Left colon (tissue), 2 donors: Measurements from ENCODE around the gene REV3L. TPM values are rescaled to one million over a fixed set of nuclear protein-coding genes. Genes with fewer than 3 reads are reported as not detected.
"Not testable (repeated sequence)": the region's sequence is repeated elsewhere in the genome, so short reads cannot be mapped to it uniquely, and the experiment has no call there.

Experiments used
- ATAC-seq: fragments of 200-7000 bp; cut with Tn5 transposase; one replicate; pipeline ENCODE4 v1.9.1; 2020; ENCODE audit warnings: mild to moderate bottlenecking, moderate library complexity
- DNase-seq, 2 donors: peaks; one replicate each; pipeline ENCODE4 v3.0.0-alpha.2; 2020
- intact Hi-C, 2 donors: fragments of 100-400 bp; cut with DNase I in 1 of 2; cut with micrococcal nuclease in 1 of 2; formaldehyde crosslinking; loops; one replicate each; pipeline versions ENCODE4 v1.11.2 to v1.14.0; 2022; cut with DNase I, micrococcal nuclease
- total RNA-seq, 2 donors: library from RNA; stranded (reverse); fragmentation: NEBNext Ultra II Directional; extraction: Animal tissue kit (Norgen Biotek cat#: 25700); gene quantifications; one replicate each; pipeline ENCODE4 v1.2.1, GENCODE V29; 2021
- donor health status: DM: no; HTN: no; CAD: no.
- donor health status: DM: yes; HTN: yes; CAD: no.

The REV3L gene
- total RNA-seq, 2 donors from 2014 or later, result 13.9 to 21.4 TPM

DNA sequence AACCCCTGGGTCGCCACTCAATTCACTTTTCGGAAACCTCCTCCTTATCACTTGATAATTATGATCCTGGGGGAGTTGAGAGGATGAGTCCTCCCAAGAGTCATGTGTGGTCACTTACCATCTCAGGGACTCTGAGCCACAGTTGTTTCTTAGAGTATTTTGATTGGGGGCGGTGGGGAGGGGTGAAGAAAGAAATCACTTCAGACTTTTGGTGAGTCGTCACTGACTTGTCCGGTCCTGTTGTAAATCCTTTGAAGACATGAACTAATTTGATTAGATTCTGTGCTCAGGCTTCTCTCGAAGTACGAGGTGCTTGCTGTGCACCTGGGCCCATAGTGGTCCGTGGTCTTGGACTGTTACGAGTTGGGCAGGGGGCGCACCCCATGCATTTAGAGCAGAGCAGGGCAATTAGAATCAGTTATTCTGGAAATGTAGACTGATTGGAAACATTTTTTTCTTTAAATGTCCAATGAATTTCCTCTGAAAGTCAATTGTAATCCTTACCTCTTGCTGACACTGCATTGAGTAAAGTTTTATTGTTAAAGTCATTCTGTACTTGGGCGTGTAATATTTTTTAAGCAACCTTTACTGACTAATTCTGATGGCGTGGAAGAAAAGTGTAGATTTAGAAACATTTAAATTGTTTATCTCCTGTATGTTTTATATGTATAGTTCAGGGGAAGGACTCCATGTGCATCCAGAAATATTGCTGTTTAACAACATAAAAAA lies 222.3 kb downstream of the REV3L start:
- intact Hi-C loops, result no loop called here
- DNase-seq (no peak), ATAC-seq (no peak)

DNA sequence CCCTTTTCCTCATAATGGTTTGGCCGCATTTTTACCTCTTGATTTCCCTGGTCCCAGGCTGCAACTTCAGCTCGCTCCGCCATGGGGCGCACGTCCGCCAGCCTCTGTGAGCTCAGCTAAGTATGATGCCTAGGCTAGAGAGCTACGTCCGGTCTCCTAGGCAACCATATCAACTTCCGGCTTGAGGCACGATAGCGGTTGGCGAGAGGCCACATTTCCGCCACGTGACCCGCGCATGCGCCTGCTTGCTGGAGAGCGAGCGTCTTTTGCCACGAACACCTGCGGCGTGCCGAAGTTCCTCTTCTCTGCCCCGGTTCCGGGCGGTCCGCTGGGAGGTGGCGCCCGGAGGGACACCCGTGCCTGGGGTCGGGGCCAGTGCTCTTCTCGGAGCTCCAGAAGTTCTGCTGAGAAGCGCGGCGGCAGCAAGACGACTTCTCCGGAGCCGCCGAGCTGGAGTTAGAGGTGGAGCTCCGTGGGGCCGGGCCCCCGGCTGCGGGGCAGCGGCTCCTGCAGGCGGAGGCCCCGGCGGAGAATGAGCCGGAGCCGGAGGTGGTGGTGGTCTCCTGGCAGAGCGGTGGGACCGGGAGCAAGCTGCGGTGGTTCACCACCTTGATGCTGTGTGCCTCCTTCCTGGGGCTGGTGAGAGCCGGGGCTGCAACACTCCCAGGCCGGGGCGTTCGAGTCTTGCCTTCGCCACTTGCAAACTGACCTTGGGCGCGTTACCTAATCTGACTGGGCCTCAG lies 223.8 kb downstream of the REV3L start:
- peak; percentile 98 to 99 for DNase-seq
- intact Hi-C loops, result loop anchor here in 1 of 2 donors (5.0 to 10.0 kb wide), 2 partner anchors 216 to 783 kb away; no protein-coding TSS in a partner anchor
- ATAC-seq, result peak; percentile 96

DNA sequence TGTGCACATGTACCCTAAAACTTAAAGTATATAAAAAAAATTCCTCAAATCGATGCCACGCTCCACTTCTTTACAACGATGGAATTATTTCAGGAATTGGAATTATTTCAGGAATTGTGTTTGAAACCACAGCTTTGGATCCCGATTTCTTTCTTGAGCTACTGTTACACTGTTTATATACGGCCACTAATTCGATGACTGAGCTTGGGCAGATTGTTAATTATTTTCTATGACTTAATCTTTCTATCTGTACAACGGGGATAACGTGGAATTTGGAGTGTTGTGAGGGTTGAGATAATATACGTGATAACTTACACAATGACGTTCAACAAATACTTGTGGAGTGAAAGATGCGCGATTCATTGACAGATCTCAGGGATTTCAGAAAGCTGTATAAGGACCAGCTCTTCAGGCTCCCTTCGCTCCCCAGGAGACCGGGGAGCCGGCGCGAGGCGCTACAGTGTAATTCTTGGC lies 224.4 kb downstream of the REV3L start:
- ATAC-seq (no peak), DNase-seq (no peak)
- intact Hi-C loops, result loop anchor here in 1 of 2 donors (5.0 to 10.0 kb wide), 2 partner anchors 216 to 784 kb away; no protein-coding TSS in a partner anchor

DNA sequence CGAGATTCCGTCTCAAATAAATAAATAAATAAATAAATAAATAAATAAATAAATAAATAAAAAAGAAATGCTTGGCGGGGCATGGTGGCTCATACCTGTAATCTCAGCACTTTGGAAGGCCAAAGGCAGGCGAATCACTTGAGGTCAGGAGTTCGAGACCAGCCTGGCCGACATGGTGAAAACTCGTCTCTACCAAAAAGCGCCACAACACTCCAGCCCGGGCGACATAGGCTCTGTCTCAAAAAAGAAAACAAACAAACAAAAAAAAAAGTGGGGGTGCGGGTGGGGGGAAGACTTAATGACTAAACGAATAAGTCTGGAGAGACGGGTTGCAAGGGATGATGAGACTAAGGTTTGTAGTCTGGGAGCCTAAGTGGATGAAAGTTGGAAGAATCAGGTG lies 225.0 kb downstream of the REV3L start:
- ATAC-seq (no peak), DNase-seq (no peak)
- intact Hi-C loops, result loop anchor here in 1 of 2 donors (5.0 to 10.0 kb wide), 2 partner anchors 217 to 784 kb away; no protein-coding TSS in a partner anchor

DNA sequence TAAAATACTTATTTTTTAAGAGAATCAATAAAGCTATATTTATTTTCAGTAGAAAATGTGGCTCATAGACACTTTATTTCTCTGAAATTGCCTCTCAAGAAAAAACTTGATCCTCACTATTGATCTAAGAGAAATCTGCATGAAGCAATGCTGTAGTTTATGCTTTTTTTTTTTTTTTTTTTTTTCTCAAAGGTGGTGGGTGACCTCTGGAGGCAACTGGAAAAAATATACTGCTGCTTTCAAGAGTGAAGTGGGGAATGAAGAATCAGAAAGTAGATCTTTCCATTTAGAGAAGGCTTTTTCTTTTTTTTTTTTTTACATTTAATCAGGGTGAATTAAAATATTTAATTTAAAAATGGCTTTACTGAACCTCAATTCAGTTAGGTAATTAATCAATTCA lies 226.4 kb downstream of the REV3L start:
- DNase-seq (no peak), ATAC-seq (no peak)
- intact Hi-C loops, result loop anchor here in 1 of 2 donors (5.0 to 10.0 kb wide), 2 partner anchors 218 to 786 kb away; no protein-coding TSS in a partner anchor

DNA sequence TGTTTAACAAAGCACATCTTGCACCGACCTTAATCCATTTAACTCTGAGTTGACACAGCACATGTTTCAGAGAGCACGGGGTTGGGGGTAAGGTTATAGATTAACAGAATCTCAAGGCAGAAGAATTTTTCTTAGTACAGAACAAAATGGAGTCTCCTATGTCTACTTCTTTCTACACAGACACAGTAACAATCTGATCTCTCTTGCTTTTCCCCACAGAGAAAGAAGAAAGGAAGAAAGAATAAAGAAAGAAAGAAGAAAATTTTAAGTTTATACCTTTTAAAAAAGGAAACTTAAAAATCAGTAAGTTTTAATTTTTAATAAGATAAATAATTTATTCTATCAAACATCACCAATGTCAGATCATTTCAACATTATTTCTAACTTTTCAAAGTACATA lies 227.2 kb downstream of the REV3L start:
- DNase-seq, ATAC-seq: not testable (repeated sequence)
- intact Hi-C loops, result loop anchor here in 1 of 2 donors (5.0 to 10.0 kb wide), 2 partner anchors 219 to 786 kb away; no protein-coding TSS in a partner anchor

DNA sequence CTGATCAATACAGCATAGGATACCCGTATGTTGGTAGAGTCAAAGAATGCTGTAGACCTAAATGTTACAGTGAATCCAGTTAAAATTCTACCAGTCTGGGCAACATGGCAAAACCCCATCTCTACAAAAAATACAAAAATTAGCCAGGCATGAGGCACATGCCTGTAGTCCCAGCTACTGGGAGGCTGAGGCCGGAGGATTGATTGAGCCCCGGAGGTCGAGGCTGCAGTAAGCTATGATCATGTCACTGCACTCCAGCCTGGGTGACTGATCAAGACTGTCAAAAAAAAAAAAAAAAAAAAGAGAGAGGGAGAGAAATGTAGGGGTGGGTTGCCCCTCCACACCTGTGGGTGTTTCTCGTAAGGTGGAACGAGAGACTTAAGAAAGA lies 228.2 kb downstream of the REV3L start:
- ATAC-seq (no peak), DNase-seq (no peak)
- intact Hi-C loops, result loop anchor here in 1 of 2 donors (5.0 to 10.0 kb wide), 2 partner anchors 220 to 788 kb away; no protein-coding TSS in a partner anchor

DNA sequence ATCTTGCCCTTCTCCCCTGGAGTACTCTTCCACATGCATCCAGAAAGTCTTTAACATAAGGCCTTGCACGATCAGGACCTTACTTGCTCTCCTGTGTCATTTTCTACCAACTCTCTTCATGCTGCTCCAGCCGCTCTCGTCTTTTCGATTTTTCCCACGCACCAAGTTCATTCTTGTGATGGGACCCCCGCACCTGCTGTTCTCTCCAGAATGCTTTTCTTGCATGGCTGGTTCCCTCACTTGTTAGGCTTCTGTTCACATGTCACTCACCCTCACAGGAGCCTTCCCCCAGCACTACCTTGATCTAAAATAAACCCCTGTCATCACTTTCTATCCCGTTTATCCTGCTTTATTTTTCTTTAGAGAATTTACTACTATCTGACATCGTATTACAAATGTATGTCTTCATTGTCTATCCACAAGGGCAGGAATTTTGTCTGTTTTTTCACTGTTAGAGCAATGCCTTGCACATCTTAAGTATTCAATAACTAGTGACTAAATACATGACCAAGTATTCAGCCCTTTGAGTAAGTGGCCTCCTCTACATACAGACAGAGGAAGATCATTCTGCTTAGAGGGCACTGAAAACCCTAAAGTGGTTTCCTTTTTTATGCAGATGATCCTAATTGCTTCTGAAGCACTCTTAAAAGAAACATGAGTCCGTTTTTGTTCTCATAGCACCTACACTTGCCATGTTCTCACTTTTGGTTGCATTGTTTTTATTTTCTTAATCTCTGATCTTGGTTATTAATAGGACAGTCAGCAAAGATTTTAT lies 228.8 kb downstream of the REV3L start:
- intact Hi-C loops, result loop anchor here in 1 of 2 donors (10.0 kb wide), 1 partner anchor 221 kb away; no protein-coding TSS in a partner anchor
- ATAC-seq (no peak), DNase-seq (no peak)

DNA sequence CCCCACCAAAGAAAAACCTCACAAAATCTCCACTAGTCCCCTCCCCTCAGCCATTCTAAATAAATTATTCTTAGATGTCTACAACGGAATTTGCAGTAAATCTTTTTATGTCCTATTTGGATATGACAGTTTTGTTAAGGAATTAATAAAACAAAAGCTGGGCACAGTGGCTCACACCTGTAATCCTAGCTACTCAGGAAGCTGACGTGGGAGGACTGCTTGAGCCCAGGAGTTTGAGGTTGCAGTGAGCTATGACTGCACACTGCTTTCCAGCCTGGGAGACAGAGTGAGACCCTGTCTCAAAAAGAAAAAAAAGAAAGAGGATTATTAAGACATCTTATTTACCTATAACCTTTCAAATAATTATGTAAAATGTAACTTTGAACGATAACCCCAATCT lies 230.3 kb downstream of the REV3L start:
- DNase-seq (no peak), ATAC-seq (no peak)
- intact Hi-C loops, result loop anchor here in 1 of 2 donors (10.0 kb wide), 1 partner anchor 222 kb away; no protein-coding TSS in a partner anchor

DNA sequence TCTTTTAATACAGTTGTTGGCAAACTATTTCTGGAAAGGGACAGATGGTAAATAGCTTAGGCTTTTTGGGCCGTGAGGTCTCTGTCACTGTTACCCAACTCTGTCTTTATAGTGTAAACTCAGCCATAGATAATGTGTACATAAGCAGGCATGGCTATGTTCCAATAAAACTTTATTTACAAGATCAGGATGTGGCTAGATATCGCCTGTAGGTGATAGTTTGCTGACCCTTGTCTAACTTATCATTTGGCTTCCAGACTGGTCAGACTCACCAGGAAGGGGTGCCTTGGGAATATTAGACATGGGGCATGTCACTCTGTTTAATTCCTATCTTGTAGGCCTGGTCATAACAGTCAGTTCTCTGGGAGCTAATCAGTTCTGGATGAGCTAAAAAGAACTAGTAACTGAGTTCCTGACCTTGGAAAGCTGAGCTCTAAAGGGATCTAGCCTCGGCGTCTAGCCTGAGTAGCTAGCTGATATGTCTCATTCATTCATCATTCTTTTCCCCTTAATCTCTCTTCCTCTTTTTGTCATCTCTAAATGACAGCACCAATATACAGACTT lies 232.1 kb downstream of the REV3L start:
- intact Hi-C loops, result loop anchor here in 1 of 2 donors (10.0 kb wide), 1 partner anchor 224 kb away; no protein-coding TSS in a partner anchor
- no peak for DNase-seq
- ATAC-seq, result no peak

Other genes starting within 250 kb of the REV3L start
- 10 to 100 TPM; 59.3 to 62.4 TPM for gene TRAF3IP2, start 122.7 kb upstream of the REV3L start, total RNA-seq